Measurements from ENCODE around the gene BOD1L1.

Gene BOD1L1

GRCh38 chr4:13542577-13543031 lies 84.9 kb downstream of the BOD1L1 start:
- H3K9ac ChIP-seq (ENCODE audit: low read depth, low read length): no peak overlapping the region; the same call in 1 of the 2 replicates
- no peaks in the 10 kb centered on the region for H3K36me3 ChIP-seq (ENCODE audit: insufficient read depth, low read length)
- no peaks in the 10 kb centered on the region for H3K9me3 ChIP-seq (ENCODE audit: control insufficient read depth, insufficient read depth, low read length)
- H3K4me1 ChIP-seq (ENCODE audit: insufficient read depth, low read length): no peaks in the 10 kb centered on the region; the same call in 1 of the 2 replicates

- peak overlapping the region; percentile 37; the same call in 1 of the 2 replicates for H3K9ac ChIP-seq (ENCODE audit: low read depth, low read length)
- no peaks in the 10 kb centered on the region; the same call in 1 of the 2 replicates for H3K4me1 ChIP-seq (ENCODE audit: insufficient read depth, low read length)
- H3K36me3 ChIP-seq (ENCODE audit: insufficient read depth, low read length): no peaks in the 10 kb centered on the region
- no peaks in the 10 kb centered on the region for H3K9me3 ChIP-seq (ENCODE audit: control insufficient read depth, insufficient read depth, low read length)
Measured at GRCh38 chr4:13541720-13542576, 85.6 kb downstream of the BOD1L1 start.

- H3K4me1 ChIP-seq (ENCODE audit: insufficient read depth, low read length): no peaks in the 10 kb centered on the region; the same call in 1 of the 2 replicates
Measured at GRCh38 chr4:13541176-13541604, 86.3 kb downstream of the BOD1L1 start.

GRCh38 chr4:13540446-13541175 lies 86.9 kb downstream of the BOD1L1 start:
- Histone ChIP-seq H3K4me1 (ENCODE audit: insufficient read depth, low read length) (peaks cover under 1% of the 10 kb centered on the region; the same call in 1 of the 2 replicates), H3K36me3 (ENCODE audit: insufficient read depth, low read length) (no peaks in the 10 kb centered on the region), H3K9ac (ENCODE audit: low read depth, low read length) (no peak overlapping the region), H3K9me3 (ENCODE audit: control insufficient read depth, insufficient read depth, low read length) (no peaks in the 10 kb centered on the region)

More at GRCh38 chr4:13541176-13541604, 86.3 kb downstream of the BOD1L1 start:
- Histone ChIP-seq H3K9me3 (ENCODE audit: control insufficient read depth, insufficient read depth, low read length) (no peaks in the 10 kb centered on the region), H3K36me3 (ENCODE audit: insufficient read depth, low read length) (no peaks in the 10 kb centered on the region), H3K9ac (ENCODE audit: low read depth, low read length) (peak overlapping the region; percentile 37; the same call in 1 of the 2 replicates)

GRCh38 chr4:13539619-13540445 lies 87.7 kb downstream of the BOD1L1 start:
- no peaks in the 10 kb centered on the region for H3K36me3 ChIP-seq (ENCODE audit: insufficient read depth, low read length)
- H3K9me3 ChIP-seq (ENCODE audit: control insufficient read depth, insufficient read depth, low read length): no peaks in the 10 kb centered on the region
- peaks cover 3% of the 10 kb centered on the region; the same call in 1 of the 2 replicates for H3K4me1 ChIP-seq (ENCODE audit: insufficient read depth, low read length)
- peak overlapping the region; percentile 17; the same call in 1 of the 2 replicates for H3K9ac ChIP-seq (ENCODE audit: low read depth, low read length)

GRCh38 chr4:13539047-13539618 lies 88.4 kb downstream of the BOD1L1 start:
- H3K4me1 ChIP-seq (ENCODE audit: insufficient read depth, low read length): peaks cover 3% of the 10 kb centered on the region; the same call in 1 of the 2 replicates
- no peaks in the 10 kb centered on the region for H3K36me3 ChIP-seq (ENCODE audit: insufficient read depth, low read length)
- no peak overlapping the region for H3K9ac ChIP-seq (ENCODE audit: low read depth, low read length)
- no peaks in the 10 kb centered on the region for H3K9me3 ChIP-seq (ENCODE audit: control insufficient read depth, insufficient read depth, low read length)

GRCh38 chr4:13538427-13538973 lies 89.0 kb downstream of the BOD1L1 start:
- Histone ChIP-seq H3K9ac (ENCODE audit: low read depth, low read length) (no peak overlapping the region), H3K9me3 (ENCODE audit: control insufficient read depth, insufficient read depth, low read length) (no peaks in the 10 kb centered on the region), H3K36me3 (ENCODE audit: insufficient read depth, low read length) (no peaks in the 10 kb centered on the region), H3K4me1 (ENCODE audit: insufficient read depth, low read length) (peaks cover 9% of the 10 kb centered on the region; the same call in 1 of the 2 replicates)

- H3K4me1 ChIP-seq (ENCODE audit: insufficient read depth, low read length): peaks cover 9% of the 10 kb centered on the region
- no peaks in the 10 kb centered on the region for H3K9me3 ChIP-seq (ENCODE audit: control insufficient read depth, insufficient read depth, low read length)
- H3K9ac ChIP-seq (ENCODE audit: low read depth, low read length): no peak overlapping the region
- H3K36me3 ChIP-seq (ENCODE audit: insufficient read depth, low read length): no peaks in the 10 kb centered on the region
Measured at GRCh38 chr4:13537832-13538177, 89.7 kb downstream of the BOD1L1 start.

GRCh38 chr4:13537011-13537831 lies 90.3 kb downstream of the BOD1L1 start:
- no peak overlapping the region for H3K9ac ChIP-seq (ENCODE audit: low read depth, low read length)
- no peaks in the 10 kb centered on the region for H3K36me3 ChIP-seq (ENCODE audit: insufficient read depth, low read length)
- H3K4me1 ChIP-seq (ENCODE audit: insufficient read depth, low read length): peaks cover 15% of the 10 kb centered on the region
- H3K9me3 ChIP-seq (ENCODE audit: control insufficient read depth, insufficient read depth, low read length): no peaks in the 10 kb centered on the region

GRCh38 chr4:13536607-13537006 lies 90.9 kb downstream of the BOD1L1 start:
- Histone ChIP-seq H3K4me1 (ENCODE audit: insufficient read depth, low read length) (peaks cover 21% of the 10 kb centered on the region), H3K36me3 (ENCODE audit: insufficient read depth, low read length) (no peaks in the 10 kb centered on the region), H3K9ac (ENCODE audit: low read depth, low read length) (no peak overlapping the region), H3K9me3 (ENCODE audit: control insufficient read depth, insufficient read depth, low read length) (no peaks in the 10 kb centered on the region)

GRCh38 chr4:13535708-13536361 lies 91.7 kb downstream of the BOD1L1 start:
- Histone ChIP-seq H3K9ac (ENCODE audit: low read depth, low read length) (peak overlapping the region; percentile 22; the same call in 1 of the 2 replicates), H3K4me1 (ENCODE audit: insufficient read depth, low read length) (peaks cover 25% of the 10 kb centered on the region)

GRCh38 chr4:13535118-13535517 lies 92.4 kb downstream of the BOD1L1 start:
- peaks cover 32% of the 10 kb centered on the region for H3K4me1 ChIP-seq (ENCODE audit: insufficient read depth, low read length)
- H3K36me3 ChIP-seq (ENCODE audit: insufficient read depth, low read length): no peaks in the 10 kb centered on the region
- H3K9ac ChIP-seq (ENCODE audit: low read depth, low read length): peak overlapping the region; percentile 4; the same call in 1 of the 2 replicates
- H3K9me3 ChIP-seq (ENCODE audit: control insufficient read depth, insufficient read depth, low read length): no peaks in the 10 kb centered on the region

More at GRCh38 chr4:13535708-13536361, 91.7 kb downstream of the BOD1L1 start:
- H3K9me3 ChIP-seq (ENCODE audit: control insufficient read depth, insufficient read depth, low read length): no peaks in the 10 kb centered on the region
- no peaks in the 10 kb centered on the region for H3K36me3 ChIP-seq (ENCODE audit: insufficient read depth, low read length)

Data from ES-I3 (cell line).